ENCODE data around the gene CNKSR3.

CNKSR3 gene

GRCh38 chr6:154471609-154472362 is 38.7 kb downstream of the CNKSR3 start:
- TF ChIP-seq TAF1 (IDR thresholded peaks at IDR 0.05; ENCODE audit: borderline replicate concordance, insufficient read depth, low read length) (no peak), SIN3A (IDR thresholded peaks at IDR 0.05; ENCODE audit: borderline replicate concordance, insufficient read depth, low read length) (no peak)

- TF ChIP-seq TAF1 (IDR thresholded peaks at IDR 0.05; ENCODE audit: borderline replicate concordance, insufficient read depth, low read length) (no peak), POLR2AphosphoS5 (IDR thresholded peaks at IDR 0.05; ENCODE audit: low read depth, low read length) (no peak), FOXP2 (optimal IDR thresholded peaks at IDR 0.05; ENCODE audit: borderline replicate concordance, extremely low read depth, extremely low read length, insufficient read depth) (no peak), REST (IDR thresholded peaks at IDR 0.05; ENCODE audit: insufficient read depth in 1 of 2, low read depth in 2 of 2, low read length in 2 of 2) (no peak), SIN3A (IDR thresholded peaks at IDR 0.05; ENCODE audit: borderline replicate concordance, insufficient read depth, low read length) (no peak)
Measured at GRCh38 chr6:154469306-154469935, 41.1 kb downstream of the CNKSR3 start.

DNA sequence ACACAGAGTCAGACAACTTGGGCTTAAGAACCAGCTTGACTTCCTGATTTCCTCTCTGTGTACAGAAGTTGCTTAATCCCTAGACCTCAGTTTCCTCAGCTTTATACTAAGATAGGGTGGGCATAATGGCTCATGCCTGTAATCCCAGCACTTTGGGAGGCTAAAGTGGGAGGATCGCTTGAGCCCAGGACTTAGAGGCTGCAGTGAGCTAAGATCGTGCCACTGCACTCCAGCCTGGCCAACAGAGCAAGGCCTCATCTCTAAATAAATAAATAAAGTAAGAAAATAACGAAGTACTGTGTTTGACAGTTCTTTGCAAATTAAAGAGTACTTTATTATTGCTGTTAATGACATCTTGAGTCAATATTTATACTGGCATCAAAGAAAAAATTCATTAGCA is 41.7 kb downstream of the CNKSR3 start:
- TF ChIP-seq REST (IDR thresholded peaks at IDR 0.05; ENCODE audit: insufficient read depth in 1 of 2, low read depth in 2 of 2, low read length in 2 of 2) (no peak), TAF1 (IDR thresholded peaks at IDR 0.05; ENCODE audit: borderline replicate concordance, insufficient read depth, low read length) (no peak), POLR2AphosphoS5 (IDR thresholded peaks at IDR 0.05; ENCODE audit: low read depth, low read length) (no peak), FOXP2 (optimal IDR thresholded peaks at IDR 0.05; ENCODE audit: borderline replicate concordance, extremely low read depth, extremely low read length, insufficient read depth) (no peak), SIN3A (IDR thresholded peaks at IDR 0.05; ENCODE audit: borderline replicate concordance, insufficient read depth, low read length) (no peak)

GRCh38 chr6:154466971-154467679 is 43.4 kb downstream of the CNKSR3 start:
- no peak for TF ChIP-seq FOXP2 (optimal IDR thresholded peaks at IDR 0.05; ENCODE audit: borderline replicate concordance, extremely low read depth, extremely low read length, insufficient read depth)
- TF ChIP-seq TAF1 (IDR thresholded peaks at IDR 0.05; ENCODE audit: borderline replicate concordance, insufficient read depth, low read length): no peak
- no peak for TF ChIP-seq SIN3A (IDR thresholded peaks at IDR 0.05; ENCODE audit: borderline replicate concordance, insufficient read depth, low read length)
- TF ChIP-seq REST (IDR thresholded peaks at IDR 0.05; ENCODE audit: insufficient read depth in 1 of 2, low read depth in 2 of 2, low read length in 2 of 2): no peak
- TF ChIP-seq POLR2AphosphoS5 (IDR thresholded peaks at IDR 0.05; ENCODE audit: low read depth, low read length): no peak

- TF ChIP-seq FOXP2 (optimal IDR thresholded peaks at IDR 0.05; ENCODE audit: borderline replicate concordance, extremely low read depth, extremely low read length, insufficient read depth) (no peak), POLR2AphosphoS5 (IDR thresholded peaks at IDR 0.05; ENCODE audit: low read depth, low read length) (no peak), REST (IDR thresholded peaks at IDR 0.05; ENCODE audit: insufficient read depth in 1 of 2, low read depth in 2 of 2, low read length in 2 of 2) (no peak), TAF1 (IDR thresholded peaks at IDR 0.05; ENCODE audit: borderline replicate concordance, insufficient read depth, low read length) (no peak), SIN3A (IDR thresholded peaks at IDR 0.05; ENCODE audit: borderline replicate concordance, insufficient read depth, low read length) (no peak)
Measured at GRCh38 chr6:154466139-154466538, 44.3 kb downstream of the CNKSR3 start.

Measured in PFSK-1 (cell line).